Jurkat, Clone E6-1 (cell line): ENCODE results near the gene DENND1A.
A peak's percentile ranks its signal among the peaks of the same experiment; 100 is the strongest.

ENCODE experiments used
- DNase-seq: peaks from one replicate; pipeline ENCODE4 v3.0.0-alpha.2; 2011; ENCODE audit warnings: low read depth, low spot score
- H3K4me3 ChIP-seq: 2 replicates; pipeline ENCODE4 v1.5.1; 2011; ENCODE audit warnings: mild to moderate bottlenecking, low read length, control low read depth, moderate library complexity

The DENND1A gene

DNA sequence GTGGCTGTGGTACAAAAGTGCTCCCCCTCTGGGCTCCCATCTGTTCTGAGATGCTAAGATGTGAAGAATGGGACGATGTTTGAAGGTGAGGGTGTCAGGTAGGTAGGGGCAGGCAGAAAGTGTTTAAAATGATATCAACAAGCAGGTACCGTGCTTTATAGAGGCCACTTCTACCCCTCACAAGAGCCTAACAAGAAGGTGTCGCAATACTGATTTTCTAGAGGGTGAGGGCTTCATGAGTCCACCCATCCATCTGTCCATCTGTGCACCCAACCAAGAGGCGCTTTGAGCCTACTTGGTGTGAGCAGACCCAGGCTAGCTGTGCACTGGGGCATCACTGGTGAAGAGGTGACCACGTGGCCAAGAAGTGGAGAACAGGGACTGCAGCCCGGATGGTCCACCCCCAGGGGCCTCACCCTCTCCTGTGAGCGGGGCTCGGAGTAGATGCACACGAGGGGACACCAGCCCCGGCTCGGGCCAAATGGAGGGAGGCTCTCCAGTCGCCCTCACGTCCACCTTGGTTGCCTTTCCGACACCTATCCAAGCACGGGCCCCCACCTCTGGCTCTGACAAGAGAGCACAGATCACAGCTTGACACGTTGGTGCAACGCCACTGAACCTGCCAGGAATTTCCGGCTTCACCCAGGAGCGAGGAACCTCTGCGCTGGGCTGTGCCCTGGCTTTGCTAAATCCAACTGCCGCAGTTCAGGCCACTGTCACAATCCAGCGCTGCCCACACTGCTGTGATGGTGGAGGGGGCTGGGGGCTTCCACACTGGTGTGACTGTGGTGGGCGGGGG, 539.4 kb downstream of the DENND1A start:
- DNase-seq: no peak
- no peak overlapping the region for H3K4me3 ChIP-seq

DNA sequence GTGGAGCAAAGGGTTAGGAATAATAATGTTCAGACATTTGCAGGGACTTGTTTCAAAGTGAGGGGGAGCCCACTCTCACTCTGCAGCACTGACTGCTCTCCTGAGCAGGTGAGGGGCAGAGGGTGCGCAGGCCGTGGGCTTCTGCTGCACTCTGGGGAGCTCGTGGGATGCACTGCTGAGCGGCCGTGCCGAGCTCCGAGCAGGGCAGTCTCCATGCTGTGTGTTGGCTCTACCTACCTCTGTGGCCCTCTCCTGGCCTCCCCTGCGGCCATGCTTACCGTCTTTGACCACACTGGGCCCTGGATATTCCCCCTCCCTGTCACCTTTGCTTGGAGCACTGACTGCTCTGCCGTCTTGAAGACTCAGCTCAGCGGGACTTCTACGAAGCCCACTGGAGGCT, 540.2 kb downstream of the DENND1A start:
- no peak for DNase-seq
- no peak overlapping the region for H3K4me3 ChIP-seq

DNA sequence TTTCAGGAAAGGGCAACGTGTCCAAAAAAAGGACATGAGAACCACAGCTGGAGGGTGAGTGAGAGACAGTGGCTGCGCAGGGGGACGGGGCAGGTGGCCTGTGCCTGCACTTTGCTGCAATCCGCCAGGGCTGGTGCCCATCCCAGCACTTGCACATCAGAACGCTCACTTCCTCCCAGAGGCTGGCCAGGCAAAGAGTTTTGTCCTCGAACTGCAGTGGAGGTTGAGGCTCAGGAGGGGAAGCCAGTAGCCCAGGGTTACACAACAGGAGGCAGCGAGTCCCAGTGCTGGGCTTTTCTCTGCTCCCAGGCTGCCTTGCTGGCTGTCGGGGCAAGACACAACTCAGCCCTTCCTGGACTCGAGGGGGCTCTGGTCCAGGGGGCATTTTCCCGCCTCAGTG, 540.9 kb downstream of the DENND1A start:
- no peak for DNase-seq
- H3K4me3 ChIP-seq: no peak overlapping the region

DNA sequence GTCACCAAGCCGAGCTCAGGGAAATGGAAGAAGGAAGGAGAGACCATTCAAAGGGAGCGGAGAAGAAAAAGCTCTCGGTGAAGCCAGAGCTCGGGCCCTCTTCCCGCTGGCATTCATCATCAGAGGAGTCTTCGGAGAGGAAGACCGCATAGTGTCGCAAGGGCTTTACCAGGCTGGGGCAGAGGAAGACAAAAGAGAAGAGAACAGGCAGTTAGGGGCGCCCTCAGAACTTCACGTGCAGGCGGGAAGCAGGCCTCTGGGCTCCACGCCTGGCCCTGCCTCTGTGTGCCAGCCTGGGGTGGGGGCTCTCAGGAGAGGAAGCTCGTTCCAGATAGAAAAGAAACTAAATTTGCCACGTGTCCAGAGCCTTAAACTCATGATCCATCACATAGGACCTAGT, 542.2 kb downstream of the DENND1A start:
- DNase-seq: no peak
- no peak overlapping the region for H3K4me3 ChIP-seq

DNA sequence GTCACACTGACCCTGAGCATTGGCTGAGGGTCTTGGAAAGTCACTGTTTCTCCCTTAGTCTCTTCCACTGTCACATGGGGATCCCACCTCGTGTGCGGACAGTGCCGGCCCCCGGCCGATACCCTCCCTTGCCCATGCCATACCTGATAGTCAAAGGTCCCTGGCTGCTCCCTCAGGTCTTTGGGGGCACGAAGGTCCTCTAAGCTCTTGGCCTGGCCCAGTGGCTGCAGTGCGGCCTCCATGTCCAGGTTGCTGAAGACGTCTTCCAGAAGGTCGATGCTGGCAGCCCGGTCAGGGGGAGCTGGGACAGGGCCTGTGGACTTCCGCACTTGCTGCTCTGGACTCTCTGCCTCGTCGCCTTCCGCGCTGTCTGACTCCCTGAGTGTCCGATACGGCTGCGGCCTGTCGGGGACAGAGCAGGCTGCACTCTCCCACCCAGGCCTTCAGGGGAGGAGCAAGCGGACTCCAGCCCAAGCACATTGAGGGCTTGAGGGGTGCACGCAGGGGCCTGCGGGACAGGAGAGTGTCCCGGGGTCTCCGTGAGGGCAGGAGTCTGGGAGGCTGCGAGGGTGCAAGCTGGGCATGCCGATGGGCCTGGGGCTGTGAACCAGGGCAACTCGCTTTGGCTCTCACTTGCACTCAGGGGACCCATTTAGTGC, 546.3 kb downstream of the DENND1A start:
- DNase-seq: no peak
- no peak overlapping the region for H3K4me3 ChIP-seq

DNA sequence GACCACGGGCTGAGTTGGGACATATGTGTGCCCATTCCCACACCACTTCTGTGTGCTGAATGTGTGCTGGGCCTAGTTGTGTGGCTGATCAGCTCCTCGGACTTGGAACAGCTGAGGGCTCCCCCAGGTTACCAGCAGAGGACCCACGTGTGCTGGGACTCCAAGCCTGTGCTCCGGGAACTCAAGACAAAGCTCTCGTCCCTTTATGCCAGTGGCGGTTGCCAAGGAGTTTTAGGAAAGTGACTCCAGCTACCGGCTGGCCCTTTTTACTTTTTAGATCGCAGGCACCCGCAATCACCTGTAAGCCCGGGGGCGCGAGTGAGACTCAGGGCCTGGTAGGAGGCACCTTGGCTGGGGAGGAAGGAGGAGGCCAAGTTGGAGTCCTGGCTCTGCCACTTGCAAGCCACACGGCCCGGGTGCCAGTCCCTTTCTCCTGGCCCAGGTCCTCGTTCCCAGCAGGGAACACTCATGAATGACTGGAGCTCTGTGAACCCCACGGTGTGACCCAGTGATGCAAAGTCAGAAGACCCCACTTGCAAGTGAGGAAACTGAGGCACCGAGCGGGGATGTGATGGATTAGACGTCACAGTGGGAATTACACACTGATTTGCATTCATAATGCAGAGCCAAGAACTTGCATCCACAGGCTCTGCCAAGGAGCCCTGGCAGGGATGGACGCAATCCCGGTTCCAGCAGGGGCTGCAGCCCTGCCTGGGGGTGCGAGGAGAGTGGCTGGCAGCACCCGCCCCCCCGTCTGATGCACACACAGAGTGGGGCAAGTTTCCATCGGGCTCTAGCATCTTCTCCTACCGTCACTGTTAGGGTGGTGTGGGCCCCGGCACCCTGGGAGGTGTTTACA, 547.0 kb downstream of the DENND1A start:
- no peak for DNase-seq

DNA sequence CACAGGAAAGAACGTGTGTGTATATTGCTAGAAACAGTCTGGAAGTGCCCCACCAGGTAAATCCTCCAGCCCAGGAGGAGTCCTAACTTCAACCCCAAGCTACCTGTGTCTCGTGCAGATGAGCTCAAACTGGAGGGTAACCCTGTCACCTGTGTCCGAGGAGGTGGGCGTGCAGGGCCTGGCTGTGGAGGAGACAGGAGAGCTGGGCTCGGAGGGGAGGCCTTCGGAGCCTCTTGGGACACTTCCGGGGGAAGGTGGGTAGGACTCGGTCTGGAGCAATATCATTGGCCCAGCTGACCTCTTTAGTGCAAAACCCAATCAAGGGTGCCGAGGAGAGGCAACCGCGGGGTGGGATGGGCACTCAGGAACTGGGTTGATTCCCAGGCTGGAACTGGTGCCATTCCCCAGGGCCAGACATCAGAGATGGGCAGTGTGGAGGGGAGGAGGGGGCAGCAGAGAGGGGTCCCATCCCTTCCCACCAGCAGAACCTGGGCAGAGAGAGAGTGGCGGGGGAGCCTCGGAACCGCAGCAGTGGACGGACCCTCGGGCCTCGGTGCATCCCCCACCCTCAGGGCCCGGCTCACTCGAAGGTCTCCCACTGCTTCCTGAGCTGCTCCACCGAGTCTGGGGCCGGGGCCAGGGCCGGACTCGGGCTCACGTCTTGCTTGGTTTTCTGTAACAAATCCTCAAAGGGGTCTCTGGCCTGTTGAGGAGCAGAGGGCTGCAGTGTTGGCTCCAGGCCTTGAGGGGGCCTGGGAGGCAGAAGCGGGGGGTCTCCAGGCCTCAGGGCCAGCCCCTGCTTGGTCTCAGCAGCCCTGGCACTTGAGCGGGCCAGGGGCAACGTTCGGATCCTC, 548.8 kb downstream of the DENND1A start:
- no peak overlapping the region for H3K4me3 ChIP-seq

More for the DNA sequence above, 547.0 kb downstream of the DENND1A start:
- H3K4me3 ChIP-seq: no peak overlapping the region

DNA sequence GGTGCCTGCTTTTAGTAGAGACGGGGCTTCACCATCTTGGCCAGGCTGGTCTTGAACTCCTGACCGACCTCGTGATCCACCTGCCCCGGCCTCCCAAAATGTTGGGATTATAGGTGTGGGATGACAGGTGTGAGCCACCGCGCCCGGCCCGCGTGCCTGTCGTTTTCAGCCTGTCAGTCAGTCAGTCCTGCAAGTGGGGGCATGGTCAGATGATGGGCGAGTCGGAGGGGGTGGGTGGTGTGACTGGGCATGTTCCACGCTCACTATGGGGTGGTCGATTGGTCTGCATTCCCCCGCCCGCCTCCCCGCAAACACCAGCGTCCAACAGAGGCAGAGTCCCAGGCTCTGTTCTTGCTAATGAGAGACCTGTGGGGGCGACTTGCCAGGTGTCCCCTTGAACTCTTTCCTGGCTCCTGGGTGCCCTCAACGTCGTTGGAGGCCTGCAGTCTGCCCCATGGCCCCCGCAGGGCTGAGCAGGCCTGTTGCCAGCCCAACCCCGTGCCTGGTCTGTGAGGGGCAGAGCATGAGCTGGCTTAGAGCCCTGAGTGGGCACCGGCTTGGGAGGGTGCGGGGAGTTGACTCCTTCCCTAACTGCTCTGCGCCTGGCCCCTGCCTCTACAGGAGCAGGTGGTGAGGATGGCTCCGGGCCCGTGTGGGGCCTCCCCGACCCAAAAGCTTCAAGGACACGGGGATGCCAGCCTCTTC, 550.8 kb downstream of the DENND1A start:
- no peak for DNase-seq
- no peak overlapping the region for H3K4me3 ChIP-seq

More for the DNA sequence above, 548.8 kb downstream of the DENND1A start:
- no peak for DNase-seq

DNA sequence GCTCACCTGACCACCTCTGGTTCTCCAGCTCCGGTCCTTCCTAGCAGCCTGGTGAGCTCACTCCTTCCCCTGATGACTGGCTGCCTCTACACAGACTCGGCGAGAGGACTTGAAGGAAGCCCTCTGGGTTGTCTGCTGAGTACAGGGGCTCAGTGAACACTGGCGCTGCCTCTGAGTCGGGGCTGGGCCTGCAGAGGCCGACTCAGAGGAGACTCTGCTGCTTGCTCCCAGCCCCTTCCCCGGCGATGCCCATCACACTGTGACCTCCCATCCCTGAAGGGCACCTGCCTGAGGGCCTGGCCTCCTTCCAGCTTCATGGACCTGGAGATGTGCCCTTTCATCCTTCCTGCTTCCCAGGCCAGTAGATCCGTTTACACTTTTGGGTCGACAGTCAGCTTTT, 551.9 kb downstream of the DENND1A start:
- no peak overlapping the region for H3K4me3 ChIP-seq
- DNase-seq: no peak

DNA sequence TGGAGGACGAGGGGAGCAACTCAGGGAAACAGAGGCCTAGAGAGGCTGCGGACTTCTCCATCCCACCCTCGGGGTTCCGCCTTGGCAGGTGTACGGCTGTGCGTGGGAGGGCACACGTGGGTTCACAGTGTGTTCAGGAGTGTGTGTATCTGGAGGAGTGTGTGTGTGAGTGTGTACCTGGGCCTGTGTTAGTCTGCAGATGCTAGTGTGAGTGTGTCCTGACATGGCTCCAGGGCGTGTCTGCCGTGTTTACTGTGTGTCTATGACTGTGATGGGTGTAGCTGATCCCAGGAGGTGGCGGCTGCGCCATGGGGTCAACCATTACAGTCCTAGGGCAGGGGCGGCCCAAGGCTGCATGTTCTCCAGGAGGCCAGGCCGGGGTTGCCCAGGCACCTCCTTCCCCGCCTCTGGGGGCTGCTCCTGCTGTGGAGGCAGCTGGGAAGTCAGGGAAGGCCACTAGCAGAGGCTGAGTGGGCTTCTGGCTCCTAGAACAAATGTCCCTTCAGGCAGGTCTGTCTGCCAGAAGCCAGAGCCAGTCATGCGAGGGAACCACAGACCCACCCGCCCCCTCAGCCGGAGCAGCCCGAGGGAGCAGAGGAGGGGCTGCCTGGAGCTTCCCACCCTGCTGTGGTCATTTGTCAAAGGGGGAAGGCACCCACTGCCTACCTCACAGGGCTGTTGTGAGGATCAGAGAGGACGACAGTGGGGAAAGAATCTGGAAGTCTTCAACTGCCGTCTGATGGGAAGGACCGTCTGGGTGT, 552.5 kb downstream of the DENND1A start:
- H3K4me3 ChIP-seq: no peak overlapping the region
- no peak for DNase-seq

DNA sequence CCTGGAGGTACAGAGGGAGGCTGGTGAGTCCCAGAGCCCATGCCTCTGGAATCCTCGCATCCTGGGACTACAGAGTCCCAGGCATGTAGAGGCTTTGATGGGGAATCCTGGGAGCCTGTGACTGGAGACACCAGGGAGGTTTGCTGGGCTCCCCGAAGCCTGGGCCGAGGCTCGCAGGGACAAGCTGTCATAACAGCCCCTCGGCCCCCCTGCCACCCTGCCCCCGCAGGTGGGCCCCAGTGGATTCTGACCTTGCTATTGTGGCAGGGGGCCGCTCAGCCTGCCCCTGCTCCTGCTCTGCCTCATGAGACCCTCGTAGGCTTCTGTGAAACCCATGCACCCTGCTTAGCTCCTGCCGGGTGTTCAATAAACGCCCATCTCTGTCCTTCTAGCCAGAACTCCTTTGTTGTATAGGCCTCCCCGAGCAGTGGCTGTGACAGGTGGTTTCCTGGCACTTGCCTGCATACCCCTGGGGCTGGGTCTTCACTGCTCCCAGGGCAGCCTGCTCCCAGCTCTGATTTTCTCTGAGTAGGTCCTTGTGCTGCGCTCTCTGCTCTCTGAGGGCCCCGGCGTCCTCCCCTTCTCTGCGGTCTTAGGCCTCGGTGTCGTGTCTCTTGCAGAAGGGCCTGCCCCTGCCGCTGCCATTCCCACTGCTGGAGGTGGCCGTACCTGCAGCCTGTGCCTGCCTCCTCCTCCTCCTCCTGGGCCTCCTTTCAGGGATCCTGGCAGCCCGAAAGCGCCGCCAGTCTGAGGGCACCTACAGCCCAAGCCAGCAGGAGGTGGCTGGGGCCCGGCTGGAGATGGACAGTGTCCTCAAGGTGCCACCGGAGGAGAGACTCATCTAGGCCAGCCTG, 553.5 kb downstream of the DENND1A start:
- DNase-seq: no peak
- H3K4me3 ChIP-seq: no peak overlapping the region

DNA sequence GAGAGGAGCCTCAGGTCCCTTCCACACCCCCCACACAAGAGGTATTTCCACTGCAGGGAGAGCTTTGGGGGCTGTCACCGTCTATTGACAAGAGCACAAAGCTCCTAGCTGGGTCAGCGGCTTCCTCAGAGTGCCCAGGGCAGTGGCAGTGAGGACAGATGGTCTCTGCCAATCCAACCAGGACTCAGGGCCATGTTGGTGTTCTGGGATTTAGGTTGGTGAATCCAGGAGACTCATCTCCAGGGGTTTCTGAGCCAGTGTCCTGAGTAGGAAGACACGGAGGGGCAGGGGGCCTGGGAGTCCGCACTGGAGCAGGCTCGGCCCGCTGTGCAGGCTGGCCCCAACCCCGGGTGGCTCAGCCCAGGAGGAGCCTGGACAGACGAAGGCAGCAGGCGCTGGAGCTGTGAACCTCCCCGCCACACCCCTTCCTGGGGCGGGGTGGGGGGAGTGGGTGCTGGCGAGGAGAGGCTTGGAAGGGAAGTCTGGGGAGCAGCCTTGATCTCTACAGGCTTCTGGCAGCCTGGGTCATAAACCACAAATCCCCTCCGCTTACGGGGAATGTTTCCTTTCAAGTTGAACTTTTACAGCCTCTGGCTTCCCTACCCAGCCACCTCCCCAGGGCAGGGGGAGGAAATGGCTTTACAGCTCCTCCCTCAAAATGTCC, 554.3 kb downstream of the DENND1A start:
- H3K4me3 ChIP-seq: no peak overlapping the region
- DNase-seq: peak; percentile 41

DNA sequence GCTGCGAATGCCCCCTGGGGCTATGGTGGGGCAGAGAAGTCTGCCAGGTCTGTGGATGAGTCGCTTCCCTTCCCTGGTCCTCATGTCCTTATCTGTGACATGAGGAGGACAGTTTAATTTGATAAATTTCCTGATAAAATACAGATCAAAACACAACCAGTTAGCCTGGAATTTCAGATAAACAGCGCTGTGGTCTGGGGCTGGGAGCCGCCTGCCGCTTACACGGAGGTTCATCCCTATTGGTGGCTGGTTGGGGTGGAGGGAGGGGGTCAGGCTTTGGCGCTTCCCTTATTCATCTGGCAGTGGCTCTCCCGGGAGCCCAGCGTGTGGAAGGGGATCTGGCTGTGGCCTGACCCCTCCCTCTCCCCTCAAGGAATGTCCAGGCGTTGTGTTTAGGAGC, 556.0 kb downstream of the DENND1A start:
- DNase-seq: no peak
- no peak overlapping the region for H3K4me3 ChIP-seq

DNA sequence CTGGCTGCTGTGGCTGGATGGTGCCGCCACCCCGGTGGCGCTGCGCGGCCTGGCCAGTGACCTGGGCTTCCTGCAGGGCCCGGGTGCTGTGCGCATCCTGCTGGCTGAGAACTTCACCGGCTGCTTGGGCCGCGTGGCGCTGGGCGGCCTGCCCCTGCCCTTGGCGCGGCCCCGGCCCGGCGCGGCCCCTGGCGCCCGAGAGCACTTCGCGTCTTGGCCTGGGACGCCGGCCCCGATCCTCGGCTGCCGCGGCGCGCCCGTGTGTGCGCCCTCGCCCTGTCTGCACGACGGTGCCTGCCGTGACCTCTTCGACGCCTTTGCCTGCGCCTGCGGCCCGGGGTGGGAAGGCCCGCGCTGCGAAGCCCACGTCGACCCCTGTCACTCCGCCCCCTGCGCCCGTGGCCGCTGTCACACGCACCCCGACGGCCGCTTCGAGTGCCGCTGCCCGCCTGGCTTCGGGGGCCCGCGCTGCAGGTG, 556.4 kb downstream of the DENND1A start:
- no peak for DNase-seq
- H3K4me3 ChIP-seq: no peak overlapping the region

DNA sequence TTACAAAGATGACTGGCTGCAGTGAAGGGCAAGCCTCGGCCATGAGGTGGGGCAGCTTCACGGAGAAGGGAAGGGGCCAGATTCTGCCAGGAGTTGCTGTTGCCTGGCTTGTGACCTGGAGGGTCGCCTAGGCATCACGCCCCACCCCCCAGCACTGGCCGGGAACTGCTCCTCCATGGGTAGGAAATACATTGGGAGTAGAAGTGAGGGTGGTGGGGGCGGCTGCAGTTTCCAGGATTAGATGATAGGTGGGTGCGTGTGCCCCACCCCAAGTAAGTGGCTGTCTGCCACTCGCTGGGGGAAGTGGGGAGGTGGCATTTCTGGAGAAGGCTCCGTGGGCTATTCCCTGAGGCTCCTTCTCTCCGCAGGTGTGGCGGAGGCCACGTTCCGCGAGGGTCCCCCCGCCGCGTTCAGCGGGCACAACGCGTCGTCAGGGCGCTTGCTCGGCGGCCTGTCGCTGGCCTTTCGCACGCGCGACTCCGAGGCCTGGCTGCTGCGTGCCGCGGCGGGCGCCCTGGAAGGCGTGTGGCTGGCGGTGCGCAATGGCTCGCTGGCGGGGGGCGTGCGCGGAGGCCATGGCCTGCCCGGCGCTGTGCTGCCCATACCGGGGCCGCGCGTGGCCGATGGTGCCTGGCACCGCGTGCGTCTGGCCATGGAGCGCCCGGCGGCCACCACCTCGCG, 557.0 kb downstream of the DENND1A start:
- no peak for DNase-seq
- H3K4me3 ChIP-seq: no peak overlapping the region
